Tibial artery (tissue), 4 donors: ENCODE results near the gene MAP3K7.

Experiments used
- DNase-seq, 2 donors: peaks; one replicate each; pipeline ENCODE4 v3.0.0-alpha.2; 2019
- H3K27ac ChIP-seq, 2 donors: fragments of 200-600 bp; sonication (generic) in 1 of 2; 1 replicate in 1 of 2; 2 replicates in 1 of 2; pipeline ENCODE4 v1.5.1; 2018 to 2019; ENCODE audit warnings: mild to moderate bottlenecking in 1 of 2
- H3K27me3 ChIP-seq, 2 donors: fragments of 200-600 bp; sonication (generic) in 1 of 2; one replicate each; pipeline versions ENCODE4 v1.5.1 to v1.6.0; 2016 to 2019
- H3K36me3 ChIP-seq, 3 donors: fragments of 200-600 bp; sonication (generic) in 2 of 3; one replicate each; pipeline ENCODE4 v1.5.1; 2016 to 2019; ENCODE audit warnings: mild to moderate bottlenecking in 2 of 3
- H3K4me1 ChIP-seq, 4 donors: fragments of 200-600 bp; sonication (generic) in 2 of 4; 1 replicate in 3 of 4; 2 replicates in 1 of 4; pipeline ENCODE4 v1.5.1; 2016 to 2019
- H3K4me3 ChIP-seq, 2 donors: fragments of 200-600 bp; sonication (generic) in 1 of 2; 1 replicate in 1 of 2; 2 replicates in 1 of 2; pipeline ENCODE4 v1.5.1; 2018 to 2019; ENCODE audit warnings: mild to moderate bottlenecking in 2 of 2
- H3K9me3 ChIP-seq, 3 donors: fragments of 200-600 bp; sonication (generic) in 1 of 3; one replicate each; pipeline ENCODE4 v1.5.1; 2016 to 2019
- intact Hi-C: fragments of 100-400 bp; cut with DNase I; formaldehyde crosslinking; loops from one replicate; pipeline ENCODE4 v1.15.0; 2023; ENCODE audit warnings: low total_unique reads
- TF ChIP-seq, protein P1 (sequence below), 2 experiments: fragments of 200-600 bp in 1 of 2; fragments of 450-650 bp in 1 of 2; IDR thresholded peaks; one replicate each; pipeline ENCODE4 v1.5.1; 2017 to 2019; ENCODE audit warnings: antibody characterized with exemption in 2 of 2, mild to moderate bottlenecking in 1 of 2, moderate library complexity in 1 of 2

MAP3K7 gene

DNA sequence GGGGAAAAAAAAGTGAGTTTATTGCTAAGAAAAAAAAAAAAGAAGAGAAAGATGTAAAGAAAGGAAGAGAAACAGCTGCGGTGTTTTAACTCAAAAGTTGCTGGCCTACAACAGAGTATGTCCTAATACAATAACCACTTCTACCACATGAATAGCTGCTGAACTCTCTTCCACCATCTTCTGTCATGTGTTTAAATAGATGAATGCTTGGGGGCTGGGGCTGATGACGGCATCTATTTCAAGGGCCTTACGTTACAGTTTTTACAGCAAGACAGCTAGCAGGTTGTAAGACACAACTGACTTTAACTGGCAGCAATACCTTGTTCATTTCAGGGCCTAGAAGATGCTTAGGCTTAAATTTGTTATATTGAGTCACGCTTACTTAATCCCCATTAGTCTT lies 50.4 kb downstream of the MAP3K7 start:
- TF ChIP-seq, protein P1, sequence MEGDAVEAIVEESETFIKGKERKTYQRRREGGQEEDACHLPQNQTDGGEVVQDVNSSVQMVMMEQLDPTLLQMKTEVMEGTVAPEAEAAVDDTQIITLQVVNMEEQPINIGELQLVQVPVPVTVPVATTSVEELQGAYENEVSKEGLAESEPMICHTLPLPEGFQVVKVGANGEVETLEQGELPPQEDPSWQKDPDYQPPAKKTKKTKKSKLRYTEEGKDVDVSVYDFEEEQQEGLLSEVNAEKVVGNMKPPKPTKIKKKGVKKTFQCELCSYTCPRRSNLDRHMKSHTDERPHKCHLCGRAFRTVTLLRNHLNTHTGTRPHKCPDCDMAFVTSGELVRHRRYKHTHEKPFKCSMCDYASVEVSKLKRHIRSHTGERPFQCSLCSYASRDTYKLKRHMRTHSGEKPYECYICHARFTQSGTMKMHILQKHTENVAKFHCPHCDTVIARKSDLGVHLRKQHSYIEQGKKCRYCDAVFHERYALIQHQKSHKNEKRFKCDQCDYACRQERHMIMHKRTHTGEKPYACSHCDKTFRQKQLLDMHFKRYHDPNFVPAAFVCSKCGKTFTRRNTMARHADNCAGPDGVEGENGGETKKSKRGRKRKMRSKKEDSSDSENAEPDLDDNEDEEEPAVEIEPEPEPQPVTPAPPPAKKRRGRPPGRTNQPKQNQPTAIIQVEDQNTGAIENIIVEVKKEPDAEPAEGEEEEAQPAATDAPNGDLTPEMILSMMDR (IDR thresholded peaks at IDR 0.05), result no peak
- Histone ChIP-seq H3K4me1 (no peaks in the 10 kb centered on the region), H3K4me3 (no peak overlapping the region), H3K9me3 (no peaks in the 10 kb centered on the region), H3K27me3 (no peaks in the 10 kb centered on the region), H3K36me3 (peaks cover 22 to 56% (median 34%) of the 10 kb centered on the region in 3 donors), H3K27ac (no peak overlapping the region)
- intact Hi-C loops, result no loop called here
- DNase-seq, result no peak

DNA sequence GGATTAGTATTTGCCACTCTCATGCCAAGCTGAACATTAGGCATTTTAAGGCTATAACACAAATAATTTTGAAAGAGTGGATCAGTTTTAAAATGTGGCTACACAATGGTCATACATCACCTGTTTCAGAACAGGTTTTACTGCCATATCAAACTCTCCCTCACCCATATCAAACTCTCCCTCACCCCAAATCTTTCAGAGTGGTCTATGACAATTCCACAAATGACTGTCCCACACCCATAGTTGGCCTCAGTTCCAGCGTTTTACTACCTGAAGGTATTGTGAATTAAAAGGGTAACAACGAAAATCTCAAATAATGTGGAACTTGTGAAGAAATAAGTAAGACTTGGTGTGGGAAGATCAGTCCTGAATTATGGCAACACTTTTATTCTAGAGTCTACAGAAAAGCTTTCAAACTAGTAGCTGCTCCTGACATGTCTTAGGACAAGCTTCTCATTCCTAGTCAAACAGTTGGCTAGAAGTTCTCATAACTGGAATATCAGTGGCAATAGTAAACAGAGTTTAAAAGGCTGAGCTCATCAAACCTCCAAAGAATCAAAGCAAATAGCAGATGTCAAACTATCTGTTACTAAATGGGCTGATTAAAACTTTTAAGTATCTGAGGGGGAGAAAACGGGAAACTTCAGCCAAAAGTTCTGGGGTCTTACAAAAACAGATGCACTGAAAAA lies 52.4 kb downstream of the MAP3K7 start:
- TF ChIP-seq, protein P1 (IDR thresholded peaks at IDR 0.05), result no peak
- Histone ChIP-seq H3K4me3 (no peak overlapping the region), H3K9me3 (no peaks in the 10 kb centered on the region), H3K27me3 (no peaks in the 10 kb centered on the region), H3K36me3 (peaks cover 18 to 47% (median 41%) of the 10 kb centered on the region in 3 donors), H3K4me1 (no peaks in the 10 kb centered on the region), H3K27ac (no peak overlapping the region)
- intact Hi-C loops, result no loop called here
- DNase-seq, result no peak

DNA sequence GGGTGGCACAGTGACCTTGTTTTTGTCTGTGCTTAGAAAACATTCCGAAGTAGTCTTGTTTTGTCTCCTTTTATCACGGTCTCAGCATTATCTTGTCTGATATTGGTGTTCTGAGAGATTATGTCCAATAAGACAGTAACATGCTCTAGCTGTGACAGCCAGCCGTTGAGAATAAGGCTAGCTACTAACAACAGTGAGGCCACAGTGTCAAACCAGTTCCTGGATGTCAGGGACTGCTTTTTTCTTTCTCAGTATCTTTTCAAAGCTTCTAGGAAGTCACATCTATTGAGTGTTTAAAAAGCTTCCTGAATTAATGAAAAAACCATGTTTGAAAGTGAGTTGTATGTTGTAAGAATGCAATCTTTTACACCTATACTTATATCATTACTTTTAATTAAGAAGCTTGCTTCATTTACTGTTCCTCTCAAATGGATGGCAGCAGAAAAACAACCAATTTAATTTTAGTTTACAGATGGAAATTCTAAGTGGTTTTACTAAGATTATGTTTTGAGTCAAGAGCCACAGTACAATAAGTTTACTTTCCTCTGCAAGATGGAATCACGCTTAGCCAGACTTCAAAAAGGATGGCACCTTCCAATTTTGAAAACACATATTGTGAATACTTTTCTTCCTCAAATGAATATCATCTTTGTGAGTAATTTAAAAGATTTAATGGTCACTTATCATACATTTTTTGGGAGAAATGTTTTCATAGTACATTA lies 53.1 kb downstream of the MAP3K7 start:
- intact Hi-C loops, result no loop called here
- TF ChIP-seq, protein P1 (IDR thresholded peaks at IDR 0.05), result no peak

DNA sequence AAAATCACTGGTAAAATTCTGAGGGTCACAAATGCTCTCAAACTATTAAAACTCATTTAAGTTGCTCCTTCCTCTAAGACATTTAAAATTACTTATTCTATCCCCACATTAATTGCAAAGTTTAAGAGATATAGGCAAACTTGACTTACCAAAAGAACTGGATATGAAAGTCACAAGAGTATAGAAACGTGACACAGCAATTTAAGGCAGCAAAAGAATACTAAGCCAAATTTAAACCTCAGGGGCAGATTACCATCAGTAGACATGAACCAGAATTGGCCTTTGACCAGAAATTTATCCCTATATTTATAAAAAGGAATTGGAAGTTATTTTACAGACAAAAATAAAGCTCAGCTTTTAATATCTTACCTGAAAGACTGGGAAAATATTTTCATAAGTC lies 56.0 kb downstream of the MAP3K7 start:
- intact Hi-C loops, result no loop called here
- no peak overlapping the region for H3K4me3 ChIP-seq
- no peak for DNase-seq
- TF ChIP-seq, protein P1 (IDR thresholded peaks at IDR 0.05), result no peak
- H3K4me1 ChIP-seq, result no peaks in the 10 kb centered on the region
- H3K9me3 ChIP-seq, result no peaks in the 10 kb centered on the region
- H3K36me3 ChIP-seq, result peaks cover 14 to 47% (median 31%) of the 10 kb centered on the region in 3 donors
- no peaks in the 10 kb centered on the region for H3K27me3 ChIP-seq
- H3K27ac ChIP-seq, result no peak overlapping the region

More for the DNA sequence above, 53.1 kb downstream of the MAP3K7 start:
- Histone ChIP-seq H3K9me3 (no peaks in the 10 kb centered on the region), H3K27ac (no peak overlapping the region), H3K36me3 (peaks cover 18 to 53% (median 42%) of the 10 kb centered on the region in 3 donors), H3K4me1 (no peaks in the 10 kb centered on the region), H3K27me3 (no peaks in the 10 kb centered on the region), H3K4me3 (no peak overlapping the region)
- no peak for DNase-seq

DNA sequence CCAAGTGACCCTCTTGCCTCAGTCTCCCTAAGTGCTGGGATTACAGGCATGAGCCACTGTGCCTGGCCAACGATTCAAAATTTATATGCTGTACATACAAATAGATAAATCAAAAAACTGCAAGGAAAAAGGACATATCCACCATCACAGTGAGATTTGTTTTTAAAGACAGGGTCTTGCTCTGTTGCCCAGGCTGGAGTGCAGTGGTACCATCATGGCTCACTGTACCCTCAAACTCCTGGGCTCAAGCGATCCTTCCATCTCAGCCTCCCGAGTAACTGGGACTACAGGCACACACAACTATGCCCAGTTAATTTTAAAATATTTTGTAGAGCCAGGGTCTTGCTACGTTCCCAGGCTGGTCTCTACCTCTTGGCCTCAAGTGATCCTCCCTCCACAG lies 61.5 kb downstream of the MAP3K7 start:
- TF ChIP-seq, protein P1 (IDR thresholded peaks at IDR 0.05), result no peak
- no peaks in the 10 kb centered on the region for H3K4me1 ChIP-seq
- intact Hi-C loops, result no loop called here

More for the DNA sequence above, 61.5 kb downstream of the MAP3K7 start:
- H3K27me3 ChIP-seq, result no peaks in the 10 kb centered on the region
- H3K9me3 ChIP-seq, result no peaks in the 10 kb centered on the region
- H3K4me3 ChIP-seq, result no peak overlapping the region
- H3K27ac ChIP-seq, result no peak overlapping the region
- DNase-seq, result no peak
- peaks cover 24 to 57% (median 28%) of the 10 kb centered on the region in 3 donors for H3K36me3 ChIP-seq
